AG04450 (cell line): ENCODE measurements around the gene LELP1. TPM values are rescaled to one million over a fixed set of nuclear protein-coding genes. Genes with fewer than 3 reads are reported as not detected.

Source experiments
- CTCF ChIA-PET: fragments of 300-600, 350-600 bp; formaldehyde crosslinking; extraction: SDS; loops from one replicate; lab custom pipeline; 2022; ENCODE audit warnings: antibody characterized with exemption, inconsistent platforms; lab: Charles Lee
- POLR2A ChIA-PET: fragments of 350-600 bp; formaldehyde crosslinking; extraction: SDS; loops from one replicate; lab custom pipeline; 2021; ENCODE audit warnings: antibody characterized with exemption, inconsistent platforms; lab: Yijun Ruan, JAX
- DNase-seq: peaks from one replicate; pipeline ENCODE4 v3.0.0-alpha.2; 2011; ENCODE audit warnings: low read depth, low spot score
- H3K27ac ChIP-seq: one replicate; pipeline ENCODE4 v1.5.1; 2012; ENCODE audit warnings: low read depth, low read length, control low read depth
- H3K27me3 ChIP-seq: one replicate; pipeline ENCODE4 v1.6.0; 2012; ENCODE audit warnings: low read length; ENCODE audit not compliant: control insufficient read depth, insufficient read depth
- H3K4me3 ChIP-seq: 2 replicates; pipeline ENCODE4 v1.5.1; 2011; ENCODE audit warnings: mild to moderate bottlenecking, low read depth, low read length, control low read depth
- H3K9me3 ChIP-seq: 2 replicates; pipeline ENCODE4 v1.5.1; 2012; ENCODE audit warnings: low read length; ENCODE audit not compliant: control insufficient read depth, insufficient read depth
- polyA plus RNA-seq: library from polyadenylated mRNA; depleted of rRNA; stranded (reverse); fragments of >200 nt; gene quantifications from 2 replicates; pipeline ENCODE4 v1.2.3, GENCODE V29; 2011; rRNA removed
- TF ChIP-seq, protein P1 (sequence below): IDR thresholded peaks from 2 replicates; pipeline ENCODE4 v1.5.1; 2011; ENCODE audit warnings: low read depth, low read length, control low read depth, inconsistent platforms

Gene LELP1
- polyA plus RNA-seq, 1 experiment, result not detected

DNA sequence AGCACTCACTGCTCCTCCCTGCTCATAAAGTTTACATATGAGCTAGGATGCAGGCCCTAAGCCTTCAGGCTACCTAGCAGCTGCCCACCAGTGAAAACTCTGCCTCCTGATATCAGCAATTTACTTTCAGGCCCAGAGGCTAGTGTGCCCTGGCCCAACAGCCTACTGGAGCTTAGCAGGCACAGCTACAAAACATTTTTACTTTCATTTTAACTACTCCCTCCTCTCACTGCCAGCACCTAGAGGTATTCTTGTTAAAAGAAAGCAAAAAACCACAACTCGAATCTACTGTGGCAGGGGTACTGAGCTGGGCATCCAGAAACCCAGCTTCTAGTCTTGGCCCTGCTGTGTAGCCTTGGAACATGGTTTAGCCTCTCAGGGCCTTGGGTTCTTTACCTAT, 50.5 kb downstream of the LELP1 start:
- H3K27me3 ChIP-seq, result no peaks in the 10 kb centered on the region
- no peaks in the 10 kb centered on the region for H3K9me3 ChIP-seq
- TF ChIP-seq, protein P1, sequence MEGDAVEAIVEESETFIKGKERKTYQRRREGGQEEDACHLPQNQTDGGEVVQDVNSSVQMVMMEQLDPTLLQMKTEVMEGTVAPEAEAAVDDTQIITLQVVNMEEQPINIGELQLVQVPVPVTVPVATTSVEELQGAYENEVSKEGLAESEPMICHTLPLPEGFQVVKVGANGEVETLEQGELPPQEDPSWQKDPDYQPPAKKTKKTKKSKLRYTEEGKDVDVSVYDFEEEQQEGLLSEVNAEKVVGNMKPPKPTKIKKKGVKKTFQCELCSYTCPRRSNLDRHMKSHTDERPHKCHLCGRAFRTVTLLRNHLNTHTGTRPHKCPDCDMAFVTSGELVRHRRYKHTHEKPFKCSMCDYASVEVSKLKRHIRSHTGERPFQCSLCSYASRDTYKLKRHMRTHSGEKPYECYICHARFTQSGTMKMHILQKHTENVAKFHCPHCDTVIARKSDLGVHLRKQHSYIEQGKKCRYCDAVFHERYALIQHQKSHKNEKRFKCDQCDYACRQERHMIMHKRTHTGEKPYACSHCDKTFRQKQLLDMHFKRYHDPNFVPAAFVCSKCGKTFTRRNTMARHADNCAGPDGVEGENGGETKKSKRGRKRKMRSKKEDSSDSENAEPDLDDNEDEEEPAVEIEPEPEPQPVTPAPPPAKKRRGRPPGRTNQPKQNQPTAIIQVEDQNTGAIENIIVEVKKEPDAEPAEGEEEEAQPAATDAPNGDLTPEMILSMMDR, result no peak
- ChIA-PET CTCF (no interaction called here), POLR2A (no interaction called here)
- DNase-seq, result no peak
- H3K27ac ChIP-seq, result no peak overlapping the region
- no peak overlapping the region for H3K4me3 ChIP-seq

Other genes with a start within 250 kb of the LELP1 start
- not detected in 2 replicates for gene SPRR4, start 232.8 kb upstream of the LELP1 start, polyA plus RNA-seq
- gene SPRR1A, start 219.3 kb upstream of the LELP1 start, polyA plus RNA-seq, result not detected in 2 replicates
- not detected in 2 replicates for gene SPRR3, start 201.7 kb upstream of the LELP1 start, polyA plus RNA-seq
- gene SPRR1B, start 172.2 kb upstream of the LELP1 start, polyA plus RNA-seq, result not detected in 2 replicates
- not detected in 2 replicates for gene SPRR2D, start 162.3 kb upstream of the LELP1 start, polyA plus RNA-seq
- not detected in 2 replicates for gene SPRR2A, start 145.9 kb upstream of the LELP1 start, polyA plus RNA-seq
- not detected in 2 replicates for gene SPRR2B, start 131.8 kb upstream of the LELP1 start, polyA plus RNA-seq
- not detected in 2 replicates for gene SPRR2E, start 108.9 kb upstream of the LELP1 start, polyA plus RNA-seq
- not detected in 2 replicates for gene SPRR2F, start 89.9 kb upstream of the LELP1 start, polyA plus RNA-seq
- gene SPRR2G, start 52.5 kb upstream of the LELP1 start, polyA plus RNA-seq, result not detected in 2 replicates
- gene PRR9, start 14.2 kb downstream of the LELP1 start, polyA plus RNA-seq, result not detected in 2 replicates
- not detected in 2 replicates for gene LORICRIN, start 56.3 kb downstream of the LELP1 start, polyA plus RNA-seq
- gene PGLYRP3, start 109.5 kb downstream of the LELP1 start, polyA plus RNA-seq, result not detected in 2 replicates
- not detected in 2 replicates for gene PGLYRP4, start 145.4 kb downstream of the LELP1 start, polyA plus RNA-seq
- not detected in 2 replicates for gene S100A9, start 154.4 kb downstream of the LELP1 start, polyA plus RNA-seq
- gene S100A12, start 172.2 kb downstream of the LELP1 start, polyA plus RNA-seq, result not detected in 2 replicates
- not detected in 2 replicates for gene S100A8, start 187.6 kb downstream of the LELP1 start, polyA plus RNA-seq
- gene S100A7A, start 213.1 kb downstream of the LELP1 start, polyA plus RNA-seq, result not detected in 2 replicates